Type B pancreatic cell (in vitro differentiated cells): ENCODE results near the gene PAQR9. TPM values are rescaled to one million over a fixed set of nuclear protein-coding genes. Genes with fewer than 3 reads are reported as not detected.

Experiments
- DNase-seq: peaks from one replicate; pipeline ENCODE4 v3.0.0; 2021; ENCODE audit warnings: mixed read lengths; ENCODE audit not compliant: unreplicated experiment; ENCODE audit errors: extremely low spot score
- H3K27ac Mint-ChIP-seq: 2 replicates; pipeline ENCODE4 v1.8.0; 2021; ENCODE audit warnings: mild to moderate bottlenecking, mixed read lengths
- H3K27me3 Mint-ChIP-seq: 2 replicates; pipeline ENCODE4 v1.8.0; 2021; ENCODE audit warnings: mixed read lengths
- H3K36me3 Mint-ChIP-seq: 2 replicates; pipeline ENCODE4 v1.8.0; 2021; ENCODE audit warnings: mixed read lengths
- H3K4me1 Mint-ChIP-seq: one replicate; pipeline ENCODE4 v1.8.0; 2021; ENCODE audit warnings: mixed read lengths; ENCODE audit not compliant: unreplicated experiment
- H3K4me3 Mint-ChIP-seq: 2 replicates; pipeline ENCODE4 v1.8.0; 2021; ENCODE audit warnings: mild to moderate bottlenecking, mixed read lengths
- H3K9me3 Mint-ChIP-seq: 2 replicates; pipeline ENCODE4 v1.8.0; 2021; ENCODE audit warnings: mixed read lengths
- total RNA-seq: library from RNA; stranded (reverse); gene quantifications from 2 replicates; pipeline ENCODE4 v1.2.1, GENCODE V29; 2021; ENCODE audit warnings: low replicate concordance
- TF ChIP-seq, protein P1 (sequence below): fragments of 200-600 bp; sonication (generic); conservative IDR thresholded peaks from 2 replicates; pipeline ENCODE4 v1.5.0; 2021; ENCODE audit warnings: antibody characterized with exemption, mild to moderate bottlenecking

PAQR9 gene
- total RNA-seq, 1 donor from 2014 or later: 0.58 TPM

GRCh38 chr3:142963234-142963515 lies 299 bp downstream of the PAQR9 start:
- TF ChIP-seq, protein P1, sequence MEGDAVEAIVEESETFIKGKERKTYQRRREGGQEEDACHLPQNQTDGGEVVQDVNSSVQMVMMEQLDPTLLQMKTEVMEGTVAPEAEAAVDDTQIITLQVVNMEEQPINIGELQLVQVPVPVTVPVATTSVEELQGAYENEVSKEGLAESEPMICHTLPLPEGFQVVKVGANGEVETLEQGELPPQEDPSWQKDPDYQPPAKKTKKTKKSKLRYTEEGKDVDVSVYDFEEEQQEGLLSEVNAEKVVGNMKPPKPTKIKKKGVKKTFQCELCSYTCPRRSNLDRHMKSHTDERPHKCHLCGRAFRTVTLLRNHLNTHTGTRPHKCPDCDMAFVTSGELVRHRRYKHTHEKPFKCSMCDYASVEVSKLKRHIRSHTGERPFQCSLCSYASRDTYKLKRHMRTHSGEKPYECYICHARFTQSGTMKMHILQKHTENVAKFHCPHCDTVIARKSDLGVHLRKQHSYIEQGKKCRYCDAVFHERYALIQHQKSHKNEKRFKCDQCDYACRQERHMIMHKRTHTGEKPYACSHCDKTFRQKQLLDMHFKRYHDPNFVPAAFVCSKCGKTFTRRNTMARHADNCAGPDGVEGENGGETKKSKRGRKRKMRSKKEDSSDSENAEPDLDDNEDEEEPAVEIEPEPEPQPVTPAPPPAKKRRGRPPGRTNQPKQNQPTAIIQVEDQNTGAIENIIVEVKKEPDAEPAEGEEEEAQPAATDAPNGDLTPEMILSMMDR: peak; percentile 40
- Mint-ChIP-seq H3K4me1 (peaks cover 4% of the 10 kb centered on the region), H3K27me3 (peaks cover 64% of the 10 kb centered on the region), H3K27ac (no peak overlapping the region), H3K9me3 (no peaks in the 10 kb centered on the region), H3K36me3 (peaks cover 4% of the 10 kb centered on the region), H3K4me3 (peak overlapping the region; percentile 89)
- DNase-seq: no peak

GRCh38 chr3:142962520-142963233 lies 797 bp downstream of the PAQR9 start:
- peaks cover 62% of the 10 kb centered on the region for H3K27me3 Mint-ChIP-seq
- H3K27ac Mint-ChIP-seq: peak overlapping the region; percentile 81
- H3K9me3 Mint-ChIP-seq: no peaks in the 10 kb centered on the region
- peak overlapping the region; percentile 89 for H3K4me3 Mint-ChIP-seq
- peaks cover 4% of the 10 kb centered on the region for H3K4me1 Mint-ChIP-seq
- peaks cover 4% of the 10 kb centered on the region for H3K36me3 Mint-ChIP-seq
- TF ChIP-seq, protein P1: no peak
- no peak for DNase-seq

DNA sequence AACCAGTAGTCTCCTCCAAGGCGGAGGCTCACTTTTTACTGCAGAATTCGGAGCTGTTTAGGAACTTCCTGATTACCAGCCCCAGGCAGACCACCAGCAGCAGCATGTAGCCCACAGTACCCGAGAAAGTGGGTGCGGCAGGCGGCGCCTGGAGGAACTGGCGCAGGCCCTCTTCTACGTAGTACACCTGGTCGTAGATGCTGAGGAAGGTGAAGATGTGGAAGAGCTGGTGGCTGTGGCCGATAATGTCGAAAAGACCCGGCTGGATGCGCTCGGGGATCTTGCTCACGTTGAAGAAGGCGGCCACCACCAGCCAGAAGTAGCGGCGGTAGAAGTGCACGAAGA lies 1.3 kb downstream of the PAQR9 start:
- DNase-seq: no peak
- H3K27me3 Mint-ChIP-seq: peaks cover 66% of the 10 kb centered on the region
- peaks cover 4% of the 10 kb centered on the region for H3K4me1 Mint-ChIP-seq
- H3K27ac Mint-ChIP-seq: no peak overlapping the region
- TF ChIP-seq, protein P1: no peak
- no peaks in the 10 kb centered on the region for H3K9me3 Mint-ChIP-seq
- H3K36me3 Mint-ChIP-seq: peaks cover 4% of the 10 kb centered on the region
- H3K4me3 Mint-ChIP-seq: peak overlapping the region; percentile 89

- Mint-ChIP-seq H3K4me3 (peak overlapping the region; percentile 89), H3K27me3 (peaks cover 64% of the 10 kb centered on the region), H3K4me1 (peaks cover 4% of the 10 kb centered on the region), H3K9me3 (no peaks in the 10 kb centered on the region), H3K36me3 (peaks cover 4% of the 10 kb centered on the region), H3K27ac (no peak overlapping the region)
- no peak for DNase-seq
- TF ChIP-seq, protein P1: no peak
These were observed 1.9 kb downstream of the PAQR9 start for GRCh38 chr3:142961539-142961938.

DNA sequence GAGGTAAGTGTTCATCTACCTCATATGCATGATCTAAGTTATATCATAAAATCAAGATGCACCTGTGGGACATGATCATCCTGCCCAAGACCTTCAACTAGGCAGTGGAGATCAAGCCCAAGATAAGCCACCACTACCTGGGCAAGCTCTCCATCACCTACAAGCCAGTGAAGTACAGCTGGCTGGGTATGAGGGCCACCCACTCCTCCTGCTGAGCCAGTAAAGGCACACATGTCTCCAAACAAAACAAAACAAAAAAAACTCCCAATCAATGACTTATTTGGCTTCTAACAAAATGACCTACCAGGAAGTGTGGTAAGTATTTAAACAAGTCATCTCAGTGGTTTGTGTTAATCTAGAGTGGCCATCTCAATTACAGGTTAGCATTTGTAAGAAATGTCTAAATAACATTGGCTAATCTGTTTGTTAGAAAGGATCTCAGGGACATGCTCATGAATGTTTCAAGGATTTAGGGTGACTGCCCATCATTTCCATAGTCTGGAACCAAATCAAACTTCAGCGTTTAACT lies 3.1 kb downstream of the PAQR9 start:
- Mint-ChIP-seq H3K4me3 (no peak overlapping the region), H3K27me3 (peaks cover 53% of the 10 kb centered on the region)
- TF ChIP-seq, protein P1: no peak

DNA sequence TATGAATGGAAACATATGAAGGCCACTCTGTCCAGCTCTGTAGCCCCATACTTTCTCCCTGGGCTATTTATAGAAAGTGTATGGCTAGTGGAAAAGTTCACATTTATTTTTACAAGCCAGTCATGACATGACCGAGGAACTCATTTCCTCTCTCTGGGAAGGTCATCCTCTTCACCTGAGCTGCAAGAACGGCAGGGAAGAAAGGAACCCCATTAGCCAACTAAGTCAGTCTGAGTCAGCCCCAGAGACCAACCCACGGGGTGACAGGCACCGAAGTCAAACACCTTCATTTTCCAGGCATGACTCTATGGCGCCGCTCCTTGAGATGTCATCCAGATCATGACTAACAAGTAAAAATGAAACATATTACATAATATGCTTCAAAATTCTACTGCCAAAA lies 4.8 kb downstream of the PAQR9 start:
- Mint-ChIP-seq H3K9me3 (no peaks in the 10 kb centered on the region), H3K27me3 (peaks cover 41% of the 10 kb centered on the region), H3K27ac (no peak overlapping the region), H3K4me3 (no peak overlapping the region), H3K36me3 (no peaks in the 10 kb centered on the region), H3K4me1 (peaks cover 4% of the 10 kb centered on the region)
- TF ChIP-seq, protein P1: no peak
- no peak for DNase-seq

More for the DNA sequence above, 3.1 kb downstream of the PAQR9 start:
- Mint-ChIP-seq H3K36me3 (peaks cover 4% of the 10 kb centered on the region), H3K9me3 (no peaks in the 10 kb centered on the region), H3K27ac (no peak overlapping the region), H3K4me1 (peaks cover 4% of the 10 kb centered on the region)
- DNase-seq: no peak
